GM18505 (cell line): ENCODE measurements around the gene LCNL1.

Source experiments
- ATAC-seq: cut with Tn5 transposase; IDR thresholded peaks from one replicate; pipeline ENCODE4 v1.9.1; 2021; ENCODE audit not compliant: unreplicated experiment
- POLR2A ChIP-seq: IDR thresholded peaks from 4 replicates; pipeline ENCODE4 v1.6.1; 2011; ENCODE audit warnings: borderline replicate concordance; ENCODE audit not compliant: insufficient read depth, insufficient read length; ENCODE audit errors: extremely low read depth

Gene LCNL1

DNA sequence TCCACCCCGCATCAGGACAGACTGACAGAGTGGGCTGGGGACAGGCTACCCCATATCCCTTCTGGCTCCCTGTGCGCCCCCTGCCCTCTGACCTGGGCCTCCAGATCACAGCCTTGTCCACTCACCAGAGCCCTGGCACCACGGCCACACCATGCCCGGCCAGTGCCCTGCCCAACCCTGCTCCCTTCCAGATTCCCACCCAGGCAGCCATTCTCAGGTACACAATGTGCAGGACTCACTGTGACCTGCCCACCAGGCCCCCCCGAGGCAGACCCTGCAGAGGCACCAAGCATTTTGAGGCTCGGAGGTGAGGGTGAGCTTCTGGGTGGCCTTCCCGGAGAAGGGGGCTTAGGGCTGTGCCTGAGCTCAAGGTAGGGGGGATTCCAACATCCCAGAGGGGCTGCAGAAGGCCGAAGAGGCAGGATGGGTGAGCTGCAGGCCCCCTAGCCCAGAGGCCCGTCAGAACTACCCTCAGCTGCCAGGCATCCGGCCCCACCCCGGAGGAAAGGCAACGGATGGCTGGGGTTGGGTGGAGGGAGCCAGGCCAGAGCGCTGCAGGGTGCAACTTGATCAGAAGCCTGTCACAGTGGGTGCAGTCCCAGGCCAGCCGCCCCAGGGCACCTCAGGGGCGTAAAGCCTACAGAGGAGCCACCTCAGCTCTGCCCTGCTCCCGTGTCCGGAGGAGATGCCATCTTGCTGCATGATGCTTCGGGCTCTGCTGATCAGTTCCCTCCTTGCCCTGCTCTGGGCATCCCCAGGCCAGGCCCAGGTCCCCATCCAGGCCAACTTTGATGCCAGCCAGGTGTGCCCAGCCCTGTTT is at the start of gene LCNL1:
Gene LCNL1, plus strand, starts transcription at position 762 of the 820 bp plus-strand sequence. CDS start 594 bp downstream, outside the sequence.
- TF ChIP-seq POLR2A, result no peak
- no peak for ATAC-seq

DNA sequence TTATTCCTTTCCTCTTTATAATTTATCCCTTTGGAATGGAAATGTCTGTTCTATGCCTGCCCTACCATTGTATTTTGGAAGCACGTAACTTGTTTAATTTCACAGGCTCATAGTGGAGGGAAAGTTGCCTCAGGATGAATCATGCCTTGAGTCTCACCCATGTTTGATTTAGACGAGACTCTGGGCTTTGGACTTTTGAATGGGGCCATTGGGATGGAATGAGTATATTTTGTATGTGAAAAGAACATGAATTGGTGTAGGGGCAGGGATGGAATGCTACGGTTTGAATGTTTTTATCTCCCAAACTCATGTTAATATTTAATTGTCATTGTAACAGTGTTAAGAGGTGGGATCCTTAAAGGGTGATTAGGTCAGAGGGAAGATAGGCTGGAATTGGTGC is 48.5 kb upstream of the LCNL1 start:
- TF ChIP-seq POLR2A, result no peak
- ATAC-seq, result no peak

DNA sequence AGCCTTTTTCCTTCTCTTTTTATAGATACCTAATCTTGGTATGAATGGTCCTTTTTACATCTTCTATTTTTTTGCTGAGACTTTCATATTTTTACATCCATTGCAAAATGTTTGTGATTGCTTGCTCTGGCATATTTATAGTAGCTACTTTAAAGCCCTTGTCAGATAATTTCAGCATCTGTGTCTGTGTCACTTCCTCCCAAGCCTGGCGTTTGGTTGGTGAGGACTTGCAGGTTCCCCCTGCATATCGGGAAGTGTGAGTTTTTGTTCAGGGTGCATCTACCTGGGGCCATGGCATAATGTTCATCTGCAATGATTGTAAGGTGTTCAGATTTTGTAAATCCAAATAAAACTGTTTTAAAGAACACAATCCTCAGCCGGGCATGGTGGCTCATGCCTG is 47.1 kb upstream of the LCNL1 start:
- no peak for TF ChIP-seq POLR2A
- no peak for ATAC-seq

DNA sequence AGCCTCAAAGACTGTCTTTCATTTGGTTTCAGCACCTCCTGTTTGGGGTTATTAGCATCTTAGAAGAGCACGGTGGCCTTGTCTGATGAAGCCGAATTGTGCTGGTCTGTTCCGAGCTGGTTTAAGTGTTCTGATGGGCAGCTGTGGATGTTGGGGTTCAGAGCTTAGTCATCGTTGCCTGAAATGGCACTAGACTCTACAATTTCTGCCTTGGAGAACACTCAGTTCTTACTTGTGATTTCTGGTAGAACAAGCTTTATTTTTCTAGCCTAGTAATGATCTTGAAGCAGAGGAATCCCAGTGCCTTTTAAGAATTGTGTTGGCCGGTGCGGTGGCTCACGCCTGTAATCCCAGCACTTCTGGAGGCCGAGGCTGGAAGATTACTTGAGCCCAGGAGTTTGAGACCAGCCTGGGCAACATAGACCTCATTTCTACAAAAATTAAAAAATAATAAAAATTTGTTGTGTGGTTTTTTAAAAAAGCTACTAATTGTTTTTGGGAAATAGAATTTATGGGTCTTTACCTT is 46.1 kb upstream of the LCNL1 start:
- TF ChIP-seq POLR2A, result no peak
- ATAC-seq, result no peak

DNA sequence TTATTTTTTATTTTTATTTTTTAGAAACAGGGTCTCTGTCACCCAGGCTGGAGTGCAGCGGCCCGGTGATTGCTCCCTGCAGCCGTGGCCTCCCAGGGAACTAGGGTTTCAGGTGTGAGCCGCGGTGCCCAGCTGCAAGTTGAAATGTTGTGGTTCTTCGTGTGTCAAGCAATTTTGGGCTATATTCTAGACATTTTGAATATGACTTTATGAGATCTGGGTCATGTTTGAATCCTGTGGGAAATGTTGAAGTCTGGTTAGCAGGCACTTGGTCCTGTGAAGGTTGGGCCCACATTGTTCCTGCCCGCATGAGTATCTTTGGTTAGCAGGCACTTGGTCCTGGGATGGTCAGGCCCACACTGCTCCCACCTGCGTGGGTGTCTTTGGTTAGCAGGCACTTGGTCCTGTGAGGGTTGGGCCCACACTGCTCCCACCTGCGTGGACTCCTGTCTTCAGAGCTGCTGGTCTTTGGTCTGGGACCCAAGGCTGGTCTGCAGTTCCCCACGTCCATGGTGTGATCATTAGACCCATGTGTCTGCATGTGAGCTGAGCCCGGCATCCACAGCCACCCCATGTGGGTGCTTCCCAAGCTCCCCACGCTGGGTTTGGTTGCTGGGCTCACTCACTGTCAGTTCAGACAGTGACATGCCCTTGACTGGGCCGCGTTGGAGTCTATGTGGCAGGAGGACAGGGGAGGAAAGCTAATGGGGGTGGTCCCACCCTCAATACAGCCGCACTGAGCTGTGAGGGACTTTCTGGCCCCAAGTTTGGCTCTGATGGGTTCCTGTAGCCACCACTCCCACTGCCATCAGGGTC is 45.4 kb upstream of the LCNL1 start:
- TF ChIP-seq POLR2A, result no peak
- ATAC-seq, result no peak

DNA sequence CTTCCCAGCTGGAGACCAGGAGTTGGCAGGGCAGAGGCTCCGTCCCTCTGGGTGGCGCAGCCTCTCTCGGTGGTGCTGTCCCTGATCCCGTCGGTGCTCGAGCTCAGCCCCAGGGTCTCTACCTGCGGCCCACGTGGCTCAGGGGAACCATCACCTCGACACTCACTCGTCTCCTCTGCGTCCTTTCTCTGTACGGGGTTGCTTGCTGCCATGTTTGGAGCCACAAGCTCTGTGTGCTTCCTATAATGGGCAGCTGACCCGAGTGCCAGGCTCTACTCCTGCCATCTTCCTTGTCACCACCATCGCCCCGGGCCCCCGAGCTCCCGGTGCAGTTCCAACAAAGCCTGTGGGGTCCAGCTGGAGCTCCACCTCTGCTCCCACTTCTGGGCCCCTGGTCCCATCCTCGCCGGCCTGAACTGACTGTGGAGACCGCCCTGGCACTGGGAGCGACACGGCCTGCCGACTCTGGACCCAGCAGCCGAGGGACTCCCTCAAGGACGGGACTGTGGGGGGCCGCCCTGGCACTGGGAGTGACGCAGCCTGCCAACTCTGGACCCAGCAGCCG is 43.3 kb upstream of the LCNL1 start:
- TF ChIP-seq POLR2A, result no peak
- ATAC-seq, result no peak

DNA sequence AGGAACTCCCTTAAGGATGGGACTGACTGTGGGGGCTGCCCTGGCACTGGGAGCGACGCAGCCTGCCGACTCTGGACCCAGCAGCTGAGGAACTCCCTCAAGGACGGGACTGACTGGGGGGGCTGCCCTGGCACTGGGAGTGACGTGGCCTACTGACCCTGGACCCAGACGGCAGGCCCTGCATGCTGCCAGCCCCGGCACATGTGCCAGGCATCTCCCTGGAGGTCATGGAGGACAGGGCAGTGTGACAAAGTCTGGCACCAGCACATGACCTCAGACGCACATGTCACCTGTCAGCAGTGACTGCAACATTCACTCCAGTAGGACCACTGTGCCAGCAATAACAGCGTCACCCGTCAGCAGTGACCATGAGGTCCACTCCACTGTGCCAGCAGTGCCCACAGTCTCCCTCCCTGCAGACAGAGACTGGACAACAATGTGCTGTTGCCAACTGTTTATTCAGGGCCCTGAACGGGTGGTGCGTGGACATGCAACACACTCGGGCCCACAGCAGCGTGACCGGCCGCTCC is 42.7 kb upstream of the LCNL1 start:
- TF ChIP-seq POLR2A, result no peak
- ATAC-seq, result no peak

DNA sequence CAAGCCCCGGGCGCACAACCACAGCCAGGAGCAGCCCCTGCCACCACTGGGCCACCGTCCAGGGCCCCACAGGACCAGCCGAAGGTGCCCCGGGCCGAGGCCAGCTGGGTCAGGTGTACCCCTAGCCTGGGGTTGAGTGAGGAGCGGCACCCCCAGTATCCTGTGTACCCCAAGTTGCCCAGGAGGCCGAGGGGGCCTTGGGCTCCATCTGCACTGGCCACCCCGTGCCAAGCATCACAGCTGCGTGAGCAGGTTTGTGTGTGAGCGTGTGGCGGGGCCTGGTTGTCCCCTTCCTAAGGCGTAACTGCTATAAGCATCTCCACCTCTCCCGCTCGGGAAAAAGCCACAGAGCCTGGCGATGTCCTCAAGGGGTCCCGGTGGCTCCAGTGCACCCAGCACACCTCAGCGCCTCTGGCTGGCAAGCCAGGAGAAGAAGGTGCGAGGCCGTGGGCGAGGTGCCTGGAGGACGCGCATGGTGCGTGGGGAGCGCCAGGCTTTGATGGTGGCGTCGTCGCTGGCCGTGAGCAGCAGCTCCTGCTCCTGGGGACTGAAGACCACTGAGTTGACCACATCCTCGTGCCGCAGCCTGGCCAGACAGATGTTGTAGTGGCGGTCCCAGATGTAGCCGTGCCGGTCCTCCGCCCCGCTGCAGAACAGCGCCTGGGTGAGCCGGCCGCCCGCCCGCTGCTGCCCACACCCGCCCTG is 42.1 kb upstream of the LCNL1 start:
- no peak for TF ChIP-seq POLR2A
- no peak for ATAC-seq

DNA sequence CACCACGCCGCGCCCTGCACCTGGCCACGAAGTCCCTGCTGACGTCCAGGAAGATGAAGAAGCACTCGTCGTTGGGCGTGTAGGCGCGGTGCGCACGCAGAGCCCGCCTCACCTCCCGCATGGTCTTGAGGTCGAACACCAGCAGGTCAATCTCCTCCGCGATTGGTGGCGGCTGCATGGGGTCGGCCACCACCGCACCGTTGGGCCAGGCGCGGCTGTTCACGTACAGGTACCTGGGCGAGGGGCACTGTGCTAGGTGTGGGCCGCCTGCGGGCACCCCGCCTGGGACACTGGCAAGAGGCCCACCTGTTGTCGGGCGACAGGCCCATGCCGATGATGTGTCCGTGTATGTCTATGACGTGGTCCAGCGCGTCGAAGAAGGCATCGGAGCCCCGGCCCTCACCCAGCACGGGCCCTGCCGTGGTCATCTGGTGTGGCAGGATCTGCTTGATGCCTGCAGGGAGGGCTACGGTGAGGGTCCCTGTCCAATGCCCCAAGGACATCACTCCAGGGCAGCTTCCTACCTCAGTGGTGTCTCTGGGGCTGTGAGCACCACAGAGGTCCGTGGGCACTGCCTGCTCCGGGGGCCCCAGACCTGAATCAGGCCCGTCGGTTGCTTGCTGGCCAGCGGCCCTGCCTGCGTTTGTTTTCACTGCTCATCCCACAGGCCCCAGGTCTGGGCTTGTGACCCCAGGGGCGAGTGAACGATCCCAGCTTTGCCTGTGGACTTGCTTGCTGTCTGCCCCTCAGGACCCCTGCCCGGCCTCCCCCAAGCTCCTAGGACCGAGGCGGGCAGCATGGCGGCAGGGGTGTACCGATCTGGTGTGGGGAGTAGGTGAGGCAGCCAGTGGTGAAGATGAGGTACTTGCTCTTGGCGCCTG is 41.3 kb upstream of the LCNL1 start:
- no peak for TF ChIP-seq POLR2A
- no peak for ATAC-seq

DNA sequence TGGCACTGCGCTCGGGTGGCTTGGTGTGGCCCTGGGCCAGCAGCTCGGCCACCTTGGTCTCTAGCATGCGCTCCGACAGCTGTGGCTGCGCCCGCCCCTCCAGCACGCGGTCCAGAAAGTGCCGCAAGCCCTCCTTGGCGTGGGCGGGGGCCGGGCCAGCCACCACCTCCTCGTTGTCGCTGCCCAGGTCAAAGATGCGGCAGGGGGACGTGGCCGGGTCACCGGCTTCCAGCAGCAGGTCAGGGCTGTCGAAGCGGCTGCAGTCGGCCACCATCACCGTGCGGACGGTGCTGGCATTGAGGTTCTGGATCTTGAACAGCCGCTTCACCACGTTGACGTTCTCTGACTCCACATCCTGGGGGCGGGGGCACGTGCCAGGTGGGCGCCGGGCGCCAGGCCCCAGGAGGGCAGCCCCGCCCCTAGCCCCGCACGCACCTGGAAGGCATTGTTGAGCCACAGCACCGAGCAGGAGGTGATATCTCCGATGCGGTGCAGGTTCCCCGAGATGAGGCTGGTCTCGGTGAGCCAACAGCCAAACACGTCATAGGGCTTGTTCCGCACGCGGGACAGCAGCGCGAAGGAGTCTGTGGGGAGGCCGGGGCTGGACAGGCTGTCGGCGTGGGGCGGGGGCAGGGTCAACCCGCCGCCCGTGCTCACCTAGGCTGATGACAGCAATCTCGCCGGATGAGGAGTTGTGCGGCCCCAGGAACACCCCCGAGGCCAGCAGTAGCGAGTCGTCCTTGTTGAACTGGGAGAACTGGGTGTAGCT is 40.5 kb upstream of the LCNL1 start:
- ATAC-seq, result no peak
- no peak for TF ChIP-seq POLR2A

DNA sequence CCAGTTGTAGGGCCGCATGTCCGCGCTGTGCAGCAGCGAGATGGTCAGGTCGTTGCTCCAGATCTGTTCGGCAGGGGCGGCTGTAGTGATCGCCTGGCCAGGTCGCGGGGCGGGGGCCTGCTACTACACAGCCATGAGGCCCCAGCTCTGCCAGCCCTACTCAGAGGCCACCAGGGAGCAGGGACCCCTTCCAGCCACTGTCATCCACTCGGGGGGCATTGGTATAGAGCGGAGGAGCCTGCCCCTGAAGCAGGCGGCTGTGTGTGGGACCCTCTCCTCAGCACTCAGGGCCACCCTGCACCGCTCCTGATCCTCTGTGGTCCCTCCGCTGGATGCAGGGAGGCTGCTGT is 39.9 kb upstream of the LCNL1 start:
- no peak for ATAC-seq
- no peak for TF ChIP-seq POLR2A
